Measurements from ENCODE around the gene CEACAM19.

- TF ChIP-seq CTCF (IDR thresholded peaks at IDR 0.05) (no peak), POLR2A (IDR thresholded peaks at IDR 0.05) (no peak)
Measured at GRCh38 chr19:44680536-44680935, 9.3 kb downstream of the CEACAM19 start.

Measured in gastroesophageal sphincter (tissue), 3 donors.